PC-3 (cell line): ENCODE data around the gene PCGF1.

ENCODE experiments used
- CTCF ChIP-seq: fragments of 300-600 bp; sonication (generic); conservative IDR thresholded peaks from 2 replicates; pipeline ENCODE4 v1.5.1; 2017; ENCODE audit warnings: antibody characterized with exemption, low read depth, mild to moderate bottlenecking, low read length
- EZH2 ChIP-seq: fragments of 300-600 bp; sonication (generic); IDR thresholded peaks from one replicate; pipeline ENCODE4 v1.6.1; 2017; ENCODE audit warnings: antibody characterized with exemption, mild to moderate bottlenecking, low read length; ENCODE audit not compliant: unreplicated experiment
- EZH2phosphoT487 ChIP-seq: fragments of 300-600 bp; sonication (generic); IDR thresholded peaks from 2 replicates; pipeline ENCODE4 v1.6.1; 2018; ENCODE audit warnings: mild to moderate bottlenecking, antibody characterized with exemption, low read length, borderline replicate concordance

- TF ChIP-seq CTCF (no peak), EZH2phosphoT487 (no peak), EZH2 (no peak)
Measured at GRCh38 chr2:74551942-74552913, 44.7 kb upstream of the PCGF1 start.
